IMR-90 (cell line): Measurements from ENCODE around the gene CYB5RL. TPM values are rescaled to one million over a fixed set of nuclear protein-coding genes. Genes with fewer than 3 reads are reported as not detected.

Experiments
- ATAC-seq: fragments of 200-7000 bp; cut with Tn5 transposase; 2 replicates; pipeline ENCODE4 v1.9.1; 2020; ENCODE audit warnings: low read depth, mild to moderate bottlenecking, moderate library complexity
- BruUV-seq: library from RNA; stranded (reverse); fragments of 400-500 nt; replicated peaks from 2 replicates; lab custom pipeline; 2021; lab: Mats Ljungman, UMichigan
- CTCF ChIA-PET: fragments of 300-600 bp; formaldehyde crosslinking; extraction: SDS; loops from one replicate; lab custom pipeline; 2021; ENCODE audit warnings: antibody characterized with exemption; lab: Yijun Ruan, JAX
- POLR2A ChIA-PET: fragments of 300-600 bp; sonication (Branson Sonifier 250); formaldehyde crosslinking; loops from one replicate; lab custom pipeline; 2022; ENCODE audit warnings: antibody characterized with exemption; ENCODE audit not compliant: unreplicated experiment; lab: Charles Lee
- DNase-seq: peaks from one replicate; pipeline ENCODE4 v3.0.0; 2013
- H2AFZ ChIP-seq: replicated peaks from 2 replicates; pipeline ENCODE3; 2013; ENCODE audit warnings: low read length, mild to moderate bottlenecking; ENCODE audit not compliant: poor library complexity
- H2AK5ac ChIP-seq: 2 replicates; pipeline ENCODE4 v1.6.1; 2013; ENCODE audit warnings: low read depth, low read length, inconsistent platforms
- H2AK9ac ChIP-seq: replicated peaks from 2 replicates; pipeline ENCODE3; 2013; ENCODE audit warnings: mild to moderate bottlenecking, low read depth, low read length, moderate library complexity; ENCODE audit not compliant: poor library complexity
- H2BK120ac ChIP-seq: 2 replicates; pipeline ENCODE4 v1.6.1; 2013; ENCODE audit warnings: low read depth, low read length, inconsistent platforms
- H2BK15ac ChIP-seq: 3 replicates; pipeline ENCODE4 v1.6.1; 2013; ENCODE audit warnings: low read depth, low read length, inconsistent platforms
- H2BK20ac ChIP-seq: 2 replicates; pipeline ENCODE4 v1.6.1; 2013; ENCODE audit warnings: low read depth, mild to moderate bottlenecking, inconsistent platforms, low read length, moderate library complexity
- H2BK5ac ChIP-seq: 2 replicates; pipeline ENCODE4 v1.6.1; 2013; ENCODE audit warnings: mild to moderate bottlenecking, low read depth, low read length, inconsistent platforms; ENCODE audit not compliant: poor library complexity, severe bottlenecking
- H3K14ac ChIP-seq: replicated peaks from 2 replicates; pipeline ENCODE4 v1.6.1; 2013; ENCODE audit warnings: low read depth, low read length, inconsistent platforms
- H3K18ac ChIP-seq: 2 replicates; pipeline ENCODE4 v1.6.1; 2013; ENCODE audit warnings: low read depth, low read length, control low read depth
- H3K23ac ChIP-seq: 2 replicates; pipeline ENCODE4 v1.6.1; 2013; ENCODE audit warnings: low read depth, low read length, inconsistent platforms
- H3K27ac ChIP-seq: 2 replicates; pipeline ENCODE4 v1.5.1; 2013; ENCODE audit warnings: mild to moderate bottlenecking, control low read depth, low read length; ENCODE audit not compliant: insufficient read depth
- H3K27me3 ChIP-seq: 2 replicates; pipeline ENCODE4 v1.6.1; 2013; ENCODE audit warnings: low read length; ENCODE audit not compliant: control insufficient read depth, insufficient read depth
- H3K36me3 ChIP-seq: 2 replicates; pipeline ENCODE4 v1.6.1; 2013; ENCODE audit warnings: low read length, mixed read lengths; ENCODE audit not compliant: control insufficient read depth, insufficient read depth
- H3K4ac ChIP-seq: 2 replicates; pipeline ENCODE4 v1.6.1; 2013; ENCODE audit warnings: low read depth, low read length, inconsistent platforms
- H3K4me1 ChIP-seq: 2 replicates; pipeline ENCODE4 v1.6.1; 2013; ENCODE audit warnings: low read length, mixed read lengths; ENCODE audit not compliant: control insufficient read depth, insufficient read depth
- H3K4me2 ChIP-seq: 2 replicates; pipeline ENCODE4 v1.6.1; 2013; ENCODE audit warnings: low read depth, mild to moderate bottlenecking, control low read depth, low read length, moderate library complexity
- H3K4me3 ChIP-seq: 2 replicates; pipeline ENCODE4 v1.5.1; 2013; ENCODE audit warnings: low read depth, mild to moderate bottlenecking, control low read depth, low read length, moderate library complexity; ENCODE audit not compliant: insufficient read depth
- H3K56ac ChIP-seq: 2 replicates; pipeline ENCODE4 v1.6.1; 2013; ENCODE audit warnings: low read length, inconsistent platforms; ENCODE audit not compliant: insufficient read depth; ENCODE audit errors: extremely low read depth
- H3K79me1 ChIP-seq, 2 experiments: 2 replicates each; pipeline ENCODE4 v1.6.1; 2013; ENCODE audit warnings: low read length in 2 of 2, inconsistent platforms in 1 of 2, low read depth in 1 of 2
- H3K9ac ChIP-seq: 2 replicates; pipeline ENCODE4 v1.6.1; 2013; ENCODE audit warnings: low read depth, low read length, control low read depth
- H3K9me1 ChIP-seq: 2 replicates; pipeline ENCODE4 v1.6.1; 2013; ENCODE audit warnings: low read length, inconsistent platforms; ENCODE audit not compliant: insufficient read depth
- H3K9me3 ChIP-seq: 2 replicates; pipeline ENCODE4 v1.6.1; 2013; ENCODE audit warnings: low read length; ENCODE audit not compliant: control insufficient read depth, insufficient read depth
- H4K20me1 ChIP-seq: 2 replicates; pipeline ENCODE4 v1.6.1; 2013; ENCODE audit warnings: low read length, inconsistent platforms; ENCODE audit not compliant: insufficient read depth
- H4K5ac ChIP-seq: 2 replicates; pipeline ENCODE4 v1.6.1; 2013; ENCODE audit warnings: mild to moderate bottlenecking, low read depth, low read length, control low read depth
- H4K8ac ChIP-seq, 2 experiments: 2 replicates each; pipeline ENCODE4 v1.6.1; 2013; ENCODE audit warnings: low read depth in 2 of 2, low read length in 2 of 2, control low read depth in 1 of 2, inconsistent platforms in 1 of 2
- H4K91ac ChIP-seq: 2 replicates; pipeline ENCODE4 v1.6.1; 2013; ENCODE audit warnings: low read depth, low read length, inconsistent platforms; ENCODE audit not compliant: insufficient read depth
- CHD1 ChIP-seq: IDR thresholded peaks from 2 replicates; pipeline ENCODE4 v1.6.1; 2012; ENCODE audit warnings: low read depth, low read length, improper control_type of control experiment
- RAD21 ChIP-seq: IDR thresholded peaks from 2 replicates; pipeline ENCODE4 v1.6.1; 2012; ENCODE audit warnings: low read length, improper control_type of control experiment
- SMC3 ChIP-seq: fragments of 150-350 bp; IDR thresholded peaks from 2 replicates; pipeline ENCODE4 v1.6.1; 2016; ENCODE audit warnings: low read depth, mild to moderate bottlenecking, antibody characterized with exemption, low read length, moderate library complexity
- WGBS, 2 experiments: methylation state at CpG; one replicate each; pipeline versions ENCODE4 v1.1.5 to v1.1.7; 2013; ENCODE audit warnings: missing lambda C conversion rate in 2 of 2; ENCODE audit not compliant: insufficient read length in 1 of 2; ENCODE audit errors: extremely low coverage in 2 of 2; 5-methylcytosine and 5-hydroxymethylcytosine counted together
- dilution Hi-C: fragments of 300-500 bp; cut with HindIII; formaldehyde crosslinking; loops from one replicate; pipeline ENCODE4 v1.14.3; 2018; ENCODE audit warnings: low sequenced_read_pairs; ENCODE audit not compliant: unreplicated experiment
- in situ Hi-C: fragments of 300-500 bp; cut with MboI; formaldehyde crosslinking; loops from 3 replicates; pipeline ENCODE4 v1.14.3; 2019; ENCODE audit warnings: low sequenced_read_pairs, inconsistent platforms, mixed read lengths
- intact Hi-C: fragments of 100-400 bp; cut with micrococcal nuclease; formaldehyde crosslinking; loops from 2 replicates; pipeline ENCODE4 v1.10.0; 2022
- polyA plus RNA-seq, 3 experiments: library from polyadenylated mRNA; depleted of rRNA; stranded (reverse); fragments of >200 nt; gene quantifications; 2 replicates each; pipeline ENCODE4 v1.2.3, GENCODE V29; 2012; ENCODE audit warnings: low replicate concordance in 1 of 3
- total RNA-seq: library from RNA; depleted of rRNA; stranded (reverse); fragments of >200 nt; gene quantifications from 2 replicates; pipeline ENCODE4 v1.2.3, GENCODE V29; 2012

CYB5RL gene
- total and polyA plus RNA-seq, 2 of the 4 experiments (the other 2 are of a cell fraction) = 3.8 to 4.3 TPM

DNA sequence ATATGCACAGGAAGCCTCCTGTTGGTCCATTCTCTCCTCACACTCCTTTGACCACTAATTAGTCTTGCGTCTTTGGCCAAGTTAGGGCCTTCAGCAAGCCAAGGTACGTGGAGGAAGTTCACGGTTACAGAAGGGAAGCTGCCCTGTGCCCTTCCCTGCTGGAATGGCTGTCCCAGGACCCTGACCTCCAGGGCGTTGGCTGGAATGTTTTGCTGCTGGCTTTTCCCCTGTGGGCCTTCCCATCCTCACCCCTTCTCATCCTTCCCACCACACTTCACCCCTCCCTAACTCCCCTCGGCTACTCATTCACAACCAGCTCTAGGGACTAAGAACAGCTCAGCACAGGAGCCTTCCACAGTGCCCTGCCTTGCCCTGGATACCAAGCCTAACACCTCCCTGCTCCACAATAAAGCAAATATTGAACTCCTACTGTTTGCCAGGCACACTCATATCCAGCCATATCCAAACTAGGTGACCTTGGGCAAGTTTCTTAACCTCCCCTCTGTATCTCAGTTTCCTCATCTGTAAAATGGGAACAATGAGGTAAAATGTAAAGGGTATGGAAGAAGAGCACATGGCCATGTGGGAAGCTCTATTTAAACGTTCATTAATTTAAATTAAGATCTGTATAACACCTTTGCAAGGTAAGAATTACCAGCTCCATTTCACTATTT lies 38.2 kb downstream of the CYB5RL start:
- Histone ChIP-seq H3K56ac (no peak overlapping the region), H2BK20ac (no peak overlapping the region), H3K23ac (no peak overlapping the region), H3K9ac (no peak overlapping the region), H3K14ac (no peak overlapping the region), H4K20me1 (no peaks in the 10 kb centered on the region), H3K4me2 (no peak overlapping the region), H3K18ac (no peak overlapping the region), H2BK5ac (no peak overlapping the region), H2BK15ac (no peak overlapping the region), H4K5ac (no peak overlapping the region), H2AK5ac (no peak overlapping the region), H2AK9ac (no peak overlapping the region), H3K4me3 (no peak overlapping the region), H3K4ac (no peak overlapping the region), H3K36me3 (no peaks in the 10 kb centered on the region), H3K9me3 (no peaks in the 10 kb centered on the region), H3K27ac (no peak overlapping the region), H2BK120ac (no peak overlapping the region), H3K4me1 (no peaks in the 10 kb centered on the region; the same call in 1 of the 2 replicates), H2AFZ (no peak overlapping the region), H3K79me1 (no peaks in the 10 kb centered on the region), H4K91ac (no peak overlapping the region), H3K27me3 (peaks cover 8% of the 10 kb centered on the region; the same call in 1 of the 2 replicates), H3K9me1 (0 out of 2 replicates have a peak, but pooled peaks cover 6% of the 10 kb centered on the region), H4K8ac (no peak overlapping the region)
- ATAC-seq (no peak), DNase-seq (no peak)
- WGBS, 2 experiments = 63% methylated on average over 2 of the region's 6 CpGs; no CpG with 5 or more reads in 1 of the 2 experiments
- no TSS peak for BruUV-seq
- in situ Hi-C loops = no loop called here
- TF ChIP-seq RAD21 = no peak
- no peak for TF ChIP-seq CHD1
- no peak for TF ChIP-seq SMC3
- ChIA-PET POLR2A (no interaction called here), CTCF (no interaction called here)
- dilution Hi-C loops = no loop called here
- intact Hi-C loops = no loop called here
